ENCODE data around the gene LCORL. TPM values are rescaled to one million over a fixed set of nuclear protein-coding genes. Genes with fewer than 3 reads are reported as not detected.

Gene LCORL
- total RNA-seq, 1 experiment from 2014 or later: 15.5 TPM

GRCh38 chr4:17920681-17921080 is 100.9 kb downstream of the LCORL start:
- Histone ChIP-seq H2BK5ac (ENCODE audit: insufficient read length, low read length) (no peak overlapping the region), H2BK12ac (ENCODE audit: insufficient read length, low read depth, low read length) (no peak overlapping the region), H3K14ac (ENCODE audit: insufficient read depth, low read length) (no peak overlapping the region), H3K27me3 (ENCODE audit: insufficient read depth, low read length) (no peaks in the 10 kb centered on the region), H3K18ac (ENCODE audit: insufficient read length, low read depth, low read length) (no peak overlapping the region), H3K4ac (ENCODE audit: low read depth, low read length) (no peak overlapping the region), H2BK15ac (ENCODE audit: low read depth, low read length) (no peak overlapping the region), H4K91ac (ENCODE audit: insufficient read length, low read depth, low read length) (no peak overlapping the region), H2AK5ac (ENCODE audit: insufficient read length, low read length) (no peak overlapping the region), H2BK20ac (ENCODE audit: low read depth, low read length, poor library complexity, severe bottlenecking) (no peak overlapping the region), H3K9me3 (ENCODE audit: control insufficient read depth, low read depth, low read length) (no peaks in the 10 kb centered on the region), H3K4me1 (ENCODE audit: insufficient read depth, low read length) (no peaks in the 10 kb centered on the region), H3T11ph (ENCODE audit: low read length) (no peak overlapping the region), H3K4me2 (ENCODE audit: insufficient read depth, insufficient read length, low read length) (no peak overlapping the region), H3K56ac (ENCODE audit: insufficient read length, low read depth, low read length) (no peak overlapping the region), H4K8ac (replicated peaks; ENCODE audit: insufficient read length, low read depth, low read length) (no peak overlapping the region), H3K9ac (ENCODE audit: extremely low read depth, insufficient read length, low read length) (no peak overlapping the region), H4K5ac (ENCODE audit: insufficient read length, low read depth, low read length) (no peak overlapping the region), H3K79me2 (ENCODE audit: insufficient read depth, low read length) (no peaks in the 10 kb centered on the region), H3K23me2 (ENCODE audit: insufficient read length, low read depth, low read length, poor library complexity, severe bottlenecking) (no peaks in the 10 kb centered on the region), H2BK120ac (ENCODE audit: low read depth, low read length, poor library complexity, severe bottlenecking) (no peak overlapping the region), H3K23ac (ENCODE audit: insufficient read length, low read depth, low read length) (no peak overlapping the region), H3K27ac (ENCODE audit: insufficient read length, low read depth, low read length) (no peak overlapping the region), H3K79me1 (ENCODE audit: insufficient read depth, low read depth, low read length, poor library complexity, severe bottlenecking) (no peaks in the 10 kb centered on the region), H2AFZ (ENCODE audit: low read length) (no peak overlapping the region), H4K20me1 (ENCODE audit: control insufficient read depth, insufficient read depth, insufficient read length) (no peaks in the 10 kb centered on the region)
- Mint-ChIP-seq H3K4me1 (peaks cover 6 to 12% of the 10 kb centered on the region in 2 experiments; a peak in 3 of 4 replicates), H3K27ac (no peak overlapping the region), H3K4me3 (no peak overlapping the region), H3K36me3 (ENCODE audit: insufficient read depth in 1 of 3, low read depth in 3 of 3) (peaks cover 5 to 16% (median 7%) of the 10 kb centered on the region in 3 experiments; a peak in 4 of 7 replicates), H3K9me3 (no peaks in the 10 kb centered on the region; a peak in 1 of 5 replicates), H3K27me3 (ENCODE audit: low read depth) (no peaks in the 10 kb centered on the region)
- TF ChIP-seq, protein P1, sequence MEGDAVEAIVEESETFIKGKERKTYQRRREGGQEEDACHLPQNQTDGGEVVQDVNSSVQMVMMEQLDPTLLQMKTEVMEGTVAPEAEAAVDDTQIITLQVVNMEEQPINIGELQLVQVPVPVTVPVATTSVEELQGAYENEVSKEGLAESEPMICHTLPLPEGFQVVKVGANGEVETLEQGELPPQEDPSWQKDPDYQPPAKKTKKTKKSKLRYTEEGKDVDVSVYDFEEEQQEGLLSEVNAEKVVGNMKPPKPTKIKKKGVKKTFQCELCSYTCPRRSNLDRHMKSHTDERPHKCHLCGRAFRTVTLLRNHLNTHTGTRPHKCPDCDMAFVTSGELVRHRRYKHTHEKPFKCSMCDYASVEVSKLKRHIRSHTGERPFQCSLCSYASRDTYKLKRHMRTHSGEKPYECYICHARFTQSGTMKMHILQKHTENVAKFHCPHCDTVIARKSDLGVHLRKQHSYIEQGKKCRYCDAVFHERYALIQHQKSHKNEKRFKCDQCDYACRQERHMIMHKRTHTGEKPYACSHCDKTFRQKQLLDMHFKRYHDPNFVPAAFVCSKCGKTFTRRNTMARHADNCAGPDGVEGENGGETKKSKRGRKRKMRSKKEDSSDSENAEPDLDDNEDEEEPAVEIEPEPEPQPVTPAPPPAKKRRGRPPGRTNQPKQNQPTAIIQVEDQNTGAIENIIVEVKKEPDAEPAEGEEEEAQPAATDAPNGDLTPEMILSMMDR (conservative IDR thresholded peaks at IDR 0.05): no peak
- no CpG with 5 or more reads among the region's 1 CpG for WGBS (ENCODE audit: extremely low coverage, insufficient read length, low lambda C conversion rate)
- DNase-seq: no peak

All from H9 (cell line).